ENCODE results near the gene ASCL5. TPM values are rescaled to one million over a fixed set of nuclear protein-coding genes. Genes with fewer than 3 reads are reported as not detected.

ASCL5 gene
- total RNA-seq, 1 experiment from 2014 or later = 0.15 TPM

DNA sequence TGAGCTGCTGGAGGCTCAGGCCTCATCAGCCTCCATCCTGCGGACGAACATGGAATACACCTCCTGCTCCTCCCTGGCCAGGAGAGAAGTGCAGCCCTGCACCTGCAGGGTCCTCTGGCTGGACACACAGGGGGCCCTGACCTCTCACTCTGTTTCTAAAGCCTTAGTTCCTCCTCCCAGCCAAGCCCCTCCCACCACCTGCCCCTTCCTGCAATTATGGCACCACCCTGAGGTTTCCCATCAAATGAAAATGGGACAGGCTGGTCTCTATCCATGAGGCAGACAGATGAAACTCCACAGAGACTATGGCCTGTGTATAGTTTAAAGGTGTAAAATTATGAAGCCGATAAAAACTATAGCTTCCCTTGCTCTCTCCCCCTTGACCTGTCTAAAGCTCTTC, 57.3 kb downstream of the ASCL5 start:
- Mint-ChIP-seq H3K4me1 (peaks cover 6 to 20% of the 10 kb centered on the region in 2 experiments), H3K27ac (no peak overlapping the region), H3K4me3 (no peak overlapping the region), H3K36me3 (ENCODE audit: insufficient read depth in 1 of 3, low read depth in 3 of 3) (no peaks in the 10 kb centered on the region), H3K27me3 (ENCODE audit: low read depth) (peaks cover 5% of the 10 kb centered on the region), H3K9me3 (no peaks in the 10 kb centered on the region)
- no peak overlapping the region for H3K23ac ChIP-seq (ENCODE audit: insufficient read length, low read depth, low read length)
- no peak overlapping the region for H3K9ac ChIP-seq (ENCODE audit: extremely low read depth, insufficient read length, low read length)
- H2AK5ac ChIP-seq (ENCODE audit: insufficient read length, low read length) = no peak overlapping the region
- no peaks in the 10 kb centered on the region for H3K23me2 ChIP-seq (ENCODE audit: insufficient read length, low read depth, low read length, poor library complexity, severe bottlenecking)
- no peak overlapping the region for H4K5ac ChIP-seq (ENCODE audit: insufficient read length, low read depth, low read length)
- H3K18ac ChIP-seq (ENCODE audit: insufficient read length, low read depth, low read length) = no peak overlapping the region
- H3K27me3 ChIP-seq (ENCODE audit: insufficient read depth, low read length) = no peaks in the 10 kb centered on the region
- TF ChIP-seq, protein P1, sequence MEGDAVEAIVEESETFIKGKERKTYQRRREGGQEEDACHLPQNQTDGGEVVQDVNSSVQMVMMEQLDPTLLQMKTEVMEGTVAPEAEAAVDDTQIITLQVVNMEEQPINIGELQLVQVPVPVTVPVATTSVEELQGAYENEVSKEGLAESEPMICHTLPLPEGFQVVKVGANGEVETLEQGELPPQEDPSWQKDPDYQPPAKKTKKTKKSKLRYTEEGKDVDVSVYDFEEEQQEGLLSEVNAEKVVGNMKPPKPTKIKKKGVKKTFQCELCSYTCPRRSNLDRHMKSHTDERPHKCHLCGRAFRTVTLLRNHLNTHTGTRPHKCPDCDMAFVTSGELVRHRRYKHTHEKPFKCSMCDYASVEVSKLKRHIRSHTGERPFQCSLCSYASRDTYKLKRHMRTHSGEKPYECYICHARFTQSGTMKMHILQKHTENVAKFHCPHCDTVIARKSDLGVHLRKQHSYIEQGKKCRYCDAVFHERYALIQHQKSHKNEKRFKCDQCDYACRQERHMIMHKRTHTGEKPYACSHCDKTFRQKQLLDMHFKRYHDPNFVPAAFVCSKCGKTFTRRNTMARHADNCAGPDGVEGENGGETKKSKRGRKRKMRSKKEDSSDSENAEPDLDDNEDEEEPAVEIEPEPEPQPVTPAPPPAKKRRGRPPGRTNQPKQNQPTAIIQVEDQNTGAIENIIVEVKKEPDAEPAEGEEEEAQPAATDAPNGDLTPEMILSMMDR (conservative IDR thresholded peaks at IDR 0.05) = no peak
- H2BK12ac ChIP-seq (ENCODE audit: insufficient read length, low read depth, low read length) = no peak overlapping the region
- H3K27ac ChIP-seq (ENCODE audit: insufficient read length, low read depth, low read length) = no peak overlapping the region
- H3K4ac ChIP-seq (ENCODE audit: low read depth, low read length) = no peak overlapping the region
- no peak overlapping the region for H3T11ph ChIP-seq (ENCODE audit: low read length)
- no peak overlapping the region for H3K4me2 ChIP-seq (ENCODE audit: insufficient read depth, insufficient read length, low read length)
- H3K9me3 ChIP-seq (ENCODE audit: control insufficient read depth, low read depth, low read length) = no peaks in the 10 kb centered on the region
- H2BK120ac ChIP-seq (ENCODE audit: low read depth, low read length, poor library complexity, severe bottlenecking) = no peak overlapping the region
- H3K79me2 ChIP-seq (ENCODE audit: insufficient read depth, low read length) = no peaks in the 10 kb centered on the region
- H3K56ac ChIP-seq (ENCODE audit: insufficient read length, low read depth, low read length) = no peak overlapping the region
- no peak overlapping the region for H2AFZ ChIP-seq (ENCODE audit: low read length)
- no peak overlapping the region for H4K8ac ChIP-seq (replicated peaks; ENCODE audit: insufficient read length, low read depth, low read length)
- no peak for DNase-seq
- no peaks in the 10 kb centered on the region for H4K20me1 ChIP-seq (ENCODE audit: control insufficient read depth, insufficient read depth, insufficient read length)
- no peaks in the 10 kb centered on the region for H3K4me1 ChIP-seq (ENCODE audit: insufficient read depth, low read length)
- H2BK15ac ChIP-seq (ENCODE audit: low read depth, low read length) = no peak overlapping the region
- H4K91ac ChIP-seq (ENCODE audit: insufficient read length, low read depth, low read length) = no peak overlapping the region
- no peak overlapping the region for H2BK5ac ChIP-seq (ENCODE audit: insufficient read length, low read length)
- no peaks in the 10 kb centered on the region for H3K79me1 ChIP-seq (ENCODE audit: insufficient read depth, low read depth, low read length, poor library complexity, severe bottlenecking)
- no peak overlapping the region for H2BK20ac ChIP-seq (ENCODE audit: low read depth, low read length, poor library complexity, severe bottlenecking)
- no CpG with 5 or more reads among the region's 3 CpGs for WGBS (ENCODE audit: extremely low coverage, insufficient read length, low lambda C conversion rate)
- no peak overlapping the region for H3K14ac ChIP-seq (ENCODE audit: insufficient read depth, low read length)
